ENCODE results near the gene PLEK2.

PLEK2 gene

GRCh38 chr14:67441672-67442071, 29.7 kb upstream of the PLEK2 start:
- Histone ChIP-seq H3K14ac (ENCODE audit: low read length in 2 of 2) (no peak overlapping the region), H3K27ac (ENCODE audit: low read length, poor library complexity, severe bottlenecking) (no peak overlapping the region), H3K9ac (ENCODE audit: low read length) (no peak overlapping the region), H3K36me3 (ENCODE audit: control insufficient read depth in 1 of 2, insufficient read depth in 2 of 2, low read depth in 1 of 2, low read length in 2 of 2) (no peaks in the 10 kb centered on the region), H3K4me1 (ENCODE audit: control insufficient read depth, insufficient read depth, low read depth, low read length) (no peaks in the 10 kb centered on the region), H3K9me3 (ENCODE audit: control insufficient read depth, low read length) (no peaks in the 10 kb centered on the region), H3K4ac (ENCODE audit: low read depth in 1 of 2, low read length in 2 of 2) (no peak overlapping the region), H4K91ac (ENCODE audit: low read length) (no peak overlapping the region), H3K4me3 (ENCODE audit: insufficient read depth in 1 of 2, low read depth in 1 of 2, low read length in 2 of 2) (no peak overlapping the region), H4K8ac (ENCODE audit: low read length) (no peak overlapping the region), H3K18ac (ENCODE audit: low read depth in 1 of 2, low read length in 2 of 2) (no peak overlapping the region), H2BK15ac (ENCODE audit: low read depth, poor library complexity, severe bottlenecking) (no peak overlapping the region), H2BK120ac (ENCODE audit: low read depth, low read length) (no peak overlapping the region), H2AFZ (ENCODE audit: low read depth, low read length) (no peak overlapping the region), H2BK5ac (ENCODE audit: low read depth, low read length, poor library complexity, severe bottlenecking) (no peak overlapping the region), H3K23ac (ENCODE audit: low read length in 2 of 2) (no peak overlapping the region), H2BK12ac (ENCODE audit: low read length in 2 of 2) (no peak overlapping the region), H2AK5ac (ENCODE audit: low read length, severe bottlenecking) (no peak overlapping the region), H3K27me3 (ENCODE audit: control insufficient read depth in 1 of 2, insufficient read depth in 1 of 2, low read length in 2 of 2) (peaks cover 46 to 52% of the 10 kb centered on the region in 2 experiments), H3K4me2 (ENCODE audit: low read length, poor library complexity, severe bottlenecking) (no peak overlapping the region), H3K79me1 (replicated peaks; ENCODE audit: low read length, poor library complexity, severe bottlenecking) (no peaks in the 10 kb centered on the region)
- WGBS, result 94% methylated on average over 7 of the region's 8 CpGs
- DNase-seq, result no peak

GRCh38 chr14:67441256-67441655, 29.3 kb upstream of the PLEK2 start:
- H2BK120ac ChIP-seq (ENCODE audit: low read depth, low read length), result no peak overlapping the region
- H2BK12ac ChIP-seq (ENCODE audit: low read length in 2 of 2), result no peak overlapping the region
- H2AFZ ChIP-seq (ENCODE audit: low read depth, low read length), result no peak overlapping the region
- no peak overlapping the region for H3K23ac ChIP-seq (ENCODE audit: low read length in 2 of 2)
- no peaks in the 10 kb centered on the region for H3K36me3 ChIP-seq (ENCODE audit: control insufficient read depth in 1 of 2, insufficient read depth in 2 of 2, low read depth in 1 of 2, low read length in 2 of 2)
- no peak for DNase-seq
- H3K27me3 ChIP-seq (ENCODE audit: control insufficient read depth in 1 of 2, insufficient read depth in 1 of 2, low read length in 2 of 2), result peaks cover 46 to 53% of the 10 kb centered on the region in 2 experiments
- H2AK5ac ChIP-seq (ENCODE audit: low read length, severe bottlenecking), result no peak overlapping the region
- no peak overlapping the region for H3K14ac ChIP-seq (ENCODE audit: low read length in 2 of 2)
- H2BK5ac ChIP-seq (ENCODE audit: low read depth, low read length, poor library complexity, severe bottlenecking), result no peak overlapping the region
- no peaks in the 10 kb centered on the region for H3K4me1 ChIP-seq (ENCODE audit: control insufficient read depth, insufficient read depth, low read depth, low read length)
- H3K4me2 ChIP-seq (ENCODE audit: low read length, poor library complexity, severe bottlenecking), result no peak overlapping the region
- no peaks in the 10 kb centered on the region for H3K9me3 ChIP-seq (ENCODE audit: control insufficient read depth, low read length)
- no peak overlapping the region for H4K8ac ChIP-seq (ENCODE audit: low read length)
- no peak overlapping the region for H4K91ac ChIP-seq (ENCODE audit: low read length)
- H3K79me1 ChIP-seq (replicated peaks; ENCODE audit: low read length, poor library complexity, severe bottlenecking), result no peaks in the 10 kb centered on the region
- H3K18ac ChIP-seq (ENCODE audit: low read depth in 1 of 2, low read length in 2 of 2), result no peak overlapping the region
- H3K9ac ChIP-seq (ENCODE audit: low read length), result no peak overlapping the region
- H3K4ac ChIP-seq (ENCODE audit: low read depth in 1 of 2, low read length in 2 of 2), result no peak overlapping the region
- H3K4me3 ChIP-seq (ENCODE audit: insufficient read depth in 1 of 2, low read depth in 1 of 2, low read length in 2 of 2), result no peak overlapping the region
- no peak overlapping the region for H3K27ac ChIP-seq (ENCODE audit: low read length, poor library complexity, severe bottlenecking)
- no peak overlapping the region for H2BK15ac ChIP-seq (ENCODE audit: low read depth, poor library complexity, severe bottlenecking)
- WGBS, result 94% methylated on average over 2 of the region's 2 CpGs

GRCh38 chr14:67440513-67440912, 28.5 kb upstream of the PLEK2 start:
- H2AK5ac ChIP-seq (ENCODE audit: low read length, severe bottlenecking), result no peak overlapping the region
- H3K9ac ChIP-seq (ENCODE audit: low read length), result no peak overlapping the region
- H4K8ac ChIP-seq (ENCODE audit: low read length), result no peak overlapping the region
- H3K4me1 ChIP-seq (ENCODE audit: control insufficient read depth, insufficient read depth, low read depth, low read length), result no peaks in the 10 kb centered on the region
- WGBS, result 88% methylated on average over 2 of the region's 4 CpGs
- no peak for DNase-seq
- H2BK120ac ChIP-seq (ENCODE audit: low read depth, low read length), result no peak overlapping the region
- H3K23ac ChIP-seq (ENCODE audit: low read length in 2 of 2), result no peak overlapping the region
- no peaks in the 10 kb centered on the region for H3K9me3 ChIP-seq (ENCODE audit: control insufficient read depth, low read length)
- no peaks in the 10 kb centered on the region for H3K36me3 ChIP-seq (ENCODE audit: control insufficient read depth in 1 of 2, insufficient read depth in 2 of 2, low read depth in 1 of 2, low read length in 2 of 2)
- peaks cover 48 to 53% of the 10 kb centered on the region in 2 experiments for H3K27me3 ChIP-seq (ENCODE audit: control insufficient read depth in 1 of 2, insufficient read depth in 1 of 2, low read length in 2 of 2)
- H3K18ac ChIP-seq (ENCODE audit: low read depth in 1 of 2, low read length in 2 of 2), result no peak overlapping the region
- H3K14ac ChIP-seq (ENCODE audit: low read length in 2 of 2), result no peak overlapping the region
- H2BK12ac ChIP-seq (ENCODE audit: low read length in 2 of 2), result no peak overlapping the region
- H3K4ac ChIP-seq (ENCODE audit: low read depth in 1 of 2, low read length in 2 of 2), result no peak overlapping the region
- no peak overlapping the region for H3K27ac ChIP-seq (ENCODE audit: low read length, poor library complexity, severe bottlenecking)
- H3K79me1 ChIP-seq (replicated peaks; ENCODE audit: low read length, poor library complexity, severe bottlenecking), result no peaks in the 10 kb centered on the region
- H3K4me3 ChIP-seq (ENCODE audit: insufficient read depth in 1 of 2, low read depth in 1 of 2, low read length in 2 of 2), result no peak overlapping the region
- H2BK5ac ChIP-seq (ENCODE audit: low read depth, low read length, poor library complexity, severe bottlenecking), result no peak overlapping the region
- no peak overlapping the region for H2AFZ ChIP-seq (ENCODE audit: low read depth, low read length)
- no peak overlapping the region for H2BK15ac ChIP-seq (ENCODE audit: low read depth, poor library complexity, severe bottlenecking)
- H3K4me2 ChIP-seq (ENCODE audit: low read length, poor library complexity, severe bottlenecking), result no peak overlapping the region
- H4K91ac ChIP-seq (ENCODE audit: low read length), result no peak overlapping the region

- WGBS, result 62% methylated on average over 1 of the region's 1 CpG
- Histone ChIP-seq H4K91ac (ENCODE audit: low read length) (no peak overlapping the region), H2BK5ac (ENCODE audit: low read depth, low read length, poor library complexity, severe bottlenecking) (no peak overlapping the region), H3K36me3 (ENCODE audit: control insufficient read depth in 1 of 2, insufficient read depth in 2 of 2, low read depth in 1 of 2, low read length in 2 of 2) (no peaks in the 10 kb centered on the region), H2BK120ac (ENCODE audit: low read depth, low read length) (no peak overlapping the region), H3K18ac (ENCODE audit: low read depth in 1 of 2, low read length in 2 of 2) (no peak overlapping the region), H2AFZ (ENCODE audit: low read depth, low read length) (no peak overlapping the region), H3K4me1 (ENCODE audit: control insufficient read depth, insufficient read depth, low read depth, low read length) (no peaks in the 10 kb centered on the region), H3K9me3 (ENCODE audit: control insufficient read depth, low read length) (no peaks in the 10 kb centered on the region), H4K8ac (ENCODE audit: low read length) (no peak overlapping the region), H3K4ac (ENCODE audit: low read depth in 1 of 2, low read length in 2 of 2) (no peak overlapping the region), H3K23ac (ENCODE audit: low read length in 2 of 2) (no peak overlapping the region), H2AK5ac (ENCODE audit: low read length, severe bottlenecking) (no peak overlapping the region), H3K27ac (ENCODE audit: low read length, poor library complexity, severe bottlenecking) (no peak overlapping the region), H2BK12ac (ENCODE audit: low read length in 2 of 2) (no peak overlapping the region), H3K4me2 (ENCODE audit: low read length, poor library complexity, severe bottlenecking) (no peak overlapping the region), H3K27me3 (ENCODE audit: control insufficient read depth in 1 of 2, insufficient read depth in 1 of 2, low read length in 2 of 2) (peaks cover 48% of the 10 kb centered on the region in 2 experiments), H3K9ac (ENCODE audit: low read length) (no peak overlapping the region), H3K79me1 (replicated peaks; ENCODE audit: low read length, poor library complexity, severe bottlenecking) (no peaks in the 10 kb centered on the region), H2BK15ac (ENCODE audit: low read depth, poor library complexity, severe bottlenecking) (no peak overlapping the region), H3K14ac (ENCODE audit: low read length in 2 of 2) (no peak overlapping the region), H3K4me3 (ENCODE audit: insufficient read depth in 1 of 2, low read depth in 1 of 2, low read length in 2 of 2) (no peak overlapping the region)
- DNase-seq, result no peak
Measured at GRCh38 chr14:67438969-67439368, 27.0 kb upstream of the PLEK2 start.
